Prostate gland (tissue), 2 donors: Measurements from ENCODE around the gene UMODL1. TPM values are rescaled to one million over a fixed set of nuclear protein-coding genes. Genes with fewer than 3 reads are reported as not detected.

Experiments used
- DNase-seq: peaks from one replicate; pipeline ENCODE4 v3.0.0-alpha.2; 2019; ENCODE audit warnings: low spot score
- H3K27ac ChIP-seq, 2 donors: fragments of 200-600 bp; sonication (generic); 2 replicates each; pipeline ENCODE4 v1.5.1; 2017 to 2019
- H3K27me3 ChIP-seq: fragments of 200-600 bp; sonication (generic); replicated peaks from 2 replicates; pipeline ENCODE4 v1.5.1; 2019; ENCODE audit not compliant: insufficient read depth
- H3K36me3 ChIP-seq, 2 donors: fragments of 200-600 bp; sonication (generic); 1 replicate in 1 of 2; 2 replicates in 1 of 2; pipeline versions ENCODE4 v1.5.1 to v1.8.1; 2017 to 2019
- H3K4me1 ChIP-seq: fragments of 200-600 bp; sonication (generic); replicated peaks from 2 replicates; pipeline ENCODE4 v1.5.1; 2019
- H3K4me3 ChIP-seq, 2 donors: fragments of 200-600 bp; sonication (generic); 2 replicates each; pipeline ENCODE4 v1.5.1; 2017 to 2019
- H3K9me3 ChIP-seq: fragments of 200-600 bp; sonication (generic); 2 replicates; pipeline ENCODE4 v1.5.1; 2017
- CTCF ChIP-seq, 4 experiments: fragments of 200-600 bp in 2 of 4; fragments of 450-650 bp in 2 of 4; sonication (generic) in 2 of 4; IDR thresholded peaks; 1 replicate in 3 of 4; 2 replicates in 1 of 4; pipeline ENCODE4 v1.5.1; 2016 to 2019; ENCODE audit warnings: antibody characterized with exemption in 4 of 4, mild to moderate bottlenecking in 2 of 4, moderate library complexity in 2 of 4
- POLR2A ChIP-seq: fragments of 450-650 bp; IDR thresholded peaks from one replicate; pipeline ENCODE4 v1.6.1; 2016; ENCODE audit warnings: antibody characterized with exemption, mild to moderate bottlenecking
- POLR2AphosphoS5 ChIP-seq: sonication (generic); formaldehyde crosslinking; IDR thresholded peaks from one replicate; pipeline ENCODE4 v1.6.1; 2017; ENCODE audit warnings: antibody characterized with exemption
- WGBS: methylation state at CpG from one replicate; pipeline ENCODE4 v1.1.5; 2018; 5-methylcytosine and 5-hydroxymethylcytosine counted together
- intact Hi-C: fragments of 100-400 bp; cut with DNase I; formaldehyde crosslinking; loops from one replicate; pipeline ENCODE4 v1.14.2; 2022
- total RNA-seq, 2 donors: library from RNA; depleted of rRNA; stranded (reverse); fragments of >200 nt; gene quantifications; one replicate each; pipeline ENCODE4 v1.1.0, GENCODE V29; 2016

The UMODL1 gene
- total RNA-seq, 2 donors from 2014 or later, result 0.14 to 0.57 TPM

- Histone ChIP-seq H3K36me3 (no peaks in the 10 kb centered on the region), H3K4me3 (no peak overlapping the region), H3K27me3 (no peaks in the 10 kb centered on the region), H3K4me1 (no peaks in the 10 kb centered on the region), H3K9me3 (no peaks in the 10 kb centered on the region), H3K27ac (no peak overlapping the region)
- TF ChIP-seq POLR2A (no peak), POLR2AphosphoS5 (no peak), CTCF (IDR thresholded peaks at IDR 0.05) (no peak)
- WGBS, result 91% methylated on average over 14 of the region's 14 CpGs
- no peak for DNase-seq
- intact Hi-C loops, result no loop called here
Measured at GRCh38 chr21:42101246-42101645, 30.1 kb downstream of the UMODL1 start.

- intact Hi-C loops, result no loop called here
- Histone ChIP-seq H3K4me1 (no peaks in the 10 kb centered on the region), H3K27ac (no peak overlapping the region), H3K4me3 (no peak overlapping the region), H3K9me3 (no peaks in the 10 kb centered on the region), H3K27me3 (no peaks in the 10 kb centered on the region), H3K36me3 (no peaks in the 10 kb centered on the region)
- TF ChIP-seq CTCF (IDR thresholded peaks at IDR 0.05), result no peak
- TF ChIP-seq POLR2AphosphoS5, result no peak
- TF ChIP-seq POLR2A, result no peak
- DNase-seq, result no peak
- WGBS, result 53% methylated on average over 6 of the region's 6 CpGs
Measured at GRCh38 chr21:42102076-42102475, 31.0 kb downstream of the UMODL1 start.

- no peak for DNase-seq
- H3K4me1 ChIP-seq, result no peaks in the 10 kb centered on the region
- H3K27ac ChIP-seq, result no peak overlapping the region
- WGBS, result 86% methylated on average over 5 of the region's 5 CpGs
- H3K36me3 ChIP-seq, result no peaks in the 10 kb centered on the region
- TF ChIP-seq CTCF (IDR thresholded peaks at IDR 0.05), result no peak
- TF ChIP-seq POLR2AphosphoS5, result no peak
- no peak for TF ChIP-seq POLR2A
- no peak overlapping the region for H3K4me3 ChIP-seq
- intact Hi-C loops, result no loop called here
- H3K9me3 ChIP-seq, result no peaks in the 10 kb centered on the region
- no peaks in the 10 kb centered on the region for H3K27me3 ChIP-seq
Measured at GRCh38 chr21:42102526-42102925, 31.4 kb downstream of the UMODL1 start.

GRCh38 chr21:42102991-42103390 lies 31.9 kb downstream of the UMODL1 start:
- intact Hi-C loops, result no loop called here
- Histone ChIP-seq H3K27me3 (no peaks in the 10 kb centered on the region), H3K4me3 (no peak overlapping the region), H3K27ac (no peak overlapping the region), H3K36me3 (no peaks in the 10 kb centered on the region), H3K9me3 (no peaks in the 10 kb centered on the region), H3K4me1 (no peaks in the 10 kb centered on the region)
- no peak for DNase-seq
- no peak for TF ChIP-seq CTCF (IDR thresholded peaks at IDR 0.05)
- no peak for TF ChIP-seq POLR2AphosphoS5
- 56% methylated on average over 1 of the region's 1 CpG for WGBS

GRCh38 chr21:42103843-42104242 lies 32.7 kb downstream of the UMODL1 start:
- intact Hi-C loops, result no loop called here
- no peak for TF ChIP-seq CTCF (IDR thresholded peaks at IDR 0.05)
- no peak for TF ChIP-seq POLR2AphosphoS5
- TF ChIP-seq POLR2A, result no peak
- H3K27me3 ChIP-seq, result no peaks in the 10 kb centered on the region
- no peaks in the 10 kb centered on the region for H3K9me3 ChIP-seq
- H3K27ac ChIP-seq, result no peak overlapping the region
- no peak for DNase-seq
- WGBS, result 94% methylated on average over 13 of the region's 13 CpGs
- H3K4me1 ChIP-seq, result no peaks in the 10 kb centered on the region
- no peak overlapping the region for H3K4me3 ChIP-seq
- H3K36me3 ChIP-seq, result no peaks in the 10 kb centered on the region
